Neural cell (in vitro differentiated cells): ENCODE results near the gene NOS1AP. TPM values are rescaled to one million over a fixed set of nuclear protein-coding genes. Genes with fewer than 3 reads are reported as not detected.

Experiments used
- H2AFZ ChIP-seq: fragments of 200-600, 300-800 bp; sonication (generic), shearing (Covaris generic); 2 replicates; pipeline ENCODE4 v1.6.0; 2014; ENCODE audit warnings: low read depth, mild to moderate bottlenecking, antibody characterized with exemption, low read length, moderate library complexity
- H3F3A ChIP-seq: fragments of 200-600 bp; shearing (Covaris generic); 2 replicates; pipeline ENCODE4 v1.6.1; 2016; ENCODE audit warnings: mild to moderate bottlenecking, moderate library complexity, mixed read lengths, antibody characterized with exemption, low read length; ENCODE audit not compliant: insufficient read depth, poor library complexity, severe bottlenecking
- H3K27ac ChIP-seq: fragments of 200-600, 300-800 bp; sonication (generic), shearing (Covaris generic); 2 replicates; pipeline ENCODE4 v1.5.1; 2014; ENCODE audit warnings: mild to moderate bottlenecking, low read length, moderate library complexity
- H3K27me3 ChIP-seq: fragments of 300-800, 200-600 bp; sonication (generic), shearing (Covaris generic); 2 replicates; pipeline ENCODE4 v1.6.0; 2014; ENCODE audit warnings: mild to moderate bottlenecking, low read depth, low read length, moderate library complexity; ENCODE audit not compliant: insufficient read depth
- H3K36me3 ChIP-seq: fragments of 300-800, 200-600 bp; sonication (generic), shearing (Covaris generic); 2 replicates; pipeline ENCODE4 v1.5.1; 2014; ENCODE audit warnings: mild to moderate bottlenecking, antibody characterized with exemption, low read length, moderate library complexity; ENCODE audit not compliant: insufficient read depth
- H3K4me2 ChIP-seq: fragments of 300-800, 200-600 bp; sonication (generic), shearing (Covaris generic); 2 replicates; pipeline ENCODE4 v1.6.0; 2014; ENCODE audit warnings: mild to moderate bottlenecking, low read length
- H3K4me3 ChIP-seq: fragments of 300-800, 200-600 bp; sonication (generic), shearing (Covaris generic); 2 replicates; pipeline ENCODE4 v1.5.1; 2014; ENCODE audit warnings: mild to moderate bottlenecking, low read length, moderate library complexity
- H3K79me2 ChIP-seq: fragments of 200-600 bp; shearing (Covaris generic); replicated peaks from 2 replicates; pipeline ENCODE4 v1.6.0; 2014; ENCODE audit warnings: mild to moderate bottlenecking, low read length, moderate library complexity; ENCODE audit not compliant: insufficient read depth
- H3K9ac ChIP-seq: fragments of 300-800, 200-600 bp; sonication (generic), shearing (Covaris generic); 2 replicates; pipeline ENCODE4 v1.6.1; 2016; ENCODE audit warnings: mild to moderate bottlenecking, low read length, mixed read lengths
- H3K9me2 ChIP-seq: fragments of 200-600 bp; shearing (Covaris generic); 2 replicates; pipeline ENCODE4 v1.6.1; 2016; ENCODE audit warnings: mild to moderate bottlenecking, low read length, mixed read lengths; ENCODE audit not compliant: insufficient read depth
- H3K9me3 ChIP-seq: fragments of 200-600, 300-800 bp; sonication (generic), shearing (Covaris generic); 2 replicates; pipeline ENCODE4 v1.6.1; 2016; ENCODE audit warnings: mild to moderate bottlenecking, mixed run types, low read length, moderate library complexity, mixed read lengths
- H4K20me1 ChIP-seq: fragments of 200-600 bp; shearing (Covaris generic); 2 replicates; pipeline ENCODE4 v1.6.1; 2016; ENCODE audit warnings: mild to moderate bottlenecking, mixed run types; ENCODE audit not compliant: insufficient read depth
- CTCF ChIP-seq: fragments of 450-650 bp; IDR thresholded peaks from 2 replicates; pipeline ENCODE4 v1.5.1; 2014; ENCODE audit warnings: antibody characterized with exemption, mild to moderate bottlenecking, moderate library complexity; ENCODE audit not compliant: poor library complexity, severe bottlenecking
- EZH2 ChIP-seq: fragments of 200-600, 300-800 bp; shearing (Covaris generic), sonication (generic); IDR thresholded peaks from 2 replicates; pipeline ENCODE4 v1.6.1; 2014; ENCODE audit warnings: antibody characterized with exemption, low read length, borderline replicate concordance, mild to moderate bottlenecking; ENCODE audit not compliant: insufficient read depth, poor library complexity, severe bottlenecking
- POLR2AphosphoS5 ChIP-seq: IDR thresholded peaks from 2 replicates; pipeline ENCODE4 v1.6.1; 2012
- RAD21 ChIP-seq: fragments of 450-650 bp; conservative IDR thresholded peaks from 2 replicates; pipeline ENCODE4 v1.6.1; 2014; ENCODE audit warnings: antibody characterized with exemption, mild to moderate bottlenecking, moderate library complexity
- REST ChIP-seq: IDR thresholded peaks from 2 replicates; pipeline ENCODE4 v1.6.1; 2012; ENCODE audit warnings: borderline replicate concordance
- SMC3 ChIP-seq: fragments of 450-650 bp; conservative IDR thresholded peaks from 2 replicates; pipeline ENCODE4 v1.6.1; 2014; ENCODE audit warnings: antibody characterized with exemption, mild to moderate bottlenecking, moderate library complexity; ENCODE audit not compliant: poor library complexity
- TAF1 ChIP-seq: IDR thresholded peaks from 2 replicates; pipeline ENCODE4 v1.6.1; 2012; ENCODE audit warnings: low read depth
- polyA plus RNA-seq: library from polyadenylated mRNA; depleted of rRNA; stranded (reverse); fragments of >200 nt; gene quantifications from 2 replicates; pipeline ENCODE4 v1.2.3, GENCODE V29; 2014

NOS1AP gene
- polyA plus RNA-seq, 1 donor from 2014 or later: 5.3 TPM

DNA sequence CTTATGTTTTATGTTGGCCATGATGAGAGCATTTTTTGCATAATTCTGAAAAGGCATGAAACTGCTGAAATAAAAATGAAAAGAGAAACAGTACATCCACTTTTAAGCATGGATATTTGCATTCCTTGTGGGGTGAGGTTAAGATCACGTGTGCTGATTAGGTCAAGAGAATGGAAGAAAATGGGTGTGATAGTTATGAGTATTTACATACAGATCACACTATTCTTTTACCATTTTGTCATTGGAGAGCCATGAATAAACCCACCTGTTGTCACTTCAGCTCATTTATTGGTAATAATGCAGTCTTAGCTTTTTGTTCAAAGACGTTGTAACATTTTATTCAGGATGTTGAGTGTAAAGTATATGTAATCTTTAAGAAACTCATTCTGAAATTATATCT lies 153.2 kb downstream of the NOS1AP start:
- Histone ChIP-seq H4K20me1 (no peaks in the 10 kb centered on the region), H3K36me3 (no peaks in the 10 kb centered on the region), H3K9me2 (no peaks in the 10 kb centered on the region), H3K27ac (no peak overlapping the region), H2AFZ (no peak overlapping the region), H3K9ac (no peak overlapping the region), H3K79me2 (peaks cover 6% of the 10 kb centered on the region), H3K4me2 (no peak overlapping the region), H3F3A (no peaks in the 10 kb centered on the region), H3K27me3 (no peaks in the 10 kb centered on the region), H3K4me3 (no peak overlapping the region), H3K9me3 (no peaks in the 10 kb centered on the region)
- TF ChIP-seq RAD21 (no peak), TAF1 (no peak), EZH2 (no peak), SMC3 (no peak)

- no peak for TF ChIP-seq REST
- no peak overlapping the region for H3K4me2 ChIP-seq
Measured at GRCh38 chr1:162223488-162223887, 154.0 kb downstream of the NOS1AP start.

DNA sequence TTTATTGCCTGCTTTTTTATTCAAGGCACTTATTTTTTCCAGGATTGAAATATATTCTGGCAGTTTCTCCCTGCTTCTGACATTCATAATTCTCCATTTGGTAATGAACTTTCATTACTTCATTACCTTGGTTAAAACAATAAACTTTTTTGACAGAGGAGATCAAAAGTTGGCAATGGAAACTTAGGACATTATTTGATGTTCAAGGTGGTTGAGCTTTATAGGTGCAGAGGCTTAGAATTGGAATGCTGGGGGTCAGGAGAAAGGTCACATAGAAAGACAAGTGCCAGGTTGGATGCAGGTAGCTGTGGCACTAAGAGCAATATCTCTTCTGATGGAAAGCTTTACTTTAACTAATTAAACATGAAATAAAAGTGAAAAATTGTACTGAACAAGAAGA lies 154.8 kb downstream of the NOS1AP start:
- Histone ChIP-seq H3F3A (no peaks in the 10 kb centered on the region), H4K20me1 (no peaks in the 10 kb centered on the region), H3K27ac (no peak overlapping the region), H2AFZ (no peak overlapping the region), H3K9ac (no peak overlapping the region), H3K27me3 (no peaks in the 10 kb centered on the region), H3K4me3 (no peak overlapping the region), H3K9me3 (no peaks in the 10 kb centered on the region), H3K36me3 (no peaks in the 10 kb centered on the region), H3K79me2 (peaks cover 6% of the 10 kb centered on the region), H3K4me2 (no peak overlapping the region), H3K9me2 (no peaks in the 10 kb centered on the region)
- TF ChIP-seq CTCF: no peak
- TF ChIP-seq POLR2AphosphoS5: no peak
- TF ChIP-seq TAF1: no peak

More at GRCh38 chr1:162223488-162223887, 154.0 kb downstream of the NOS1AP start:
- Histone ChIP-seq H3K27ac (no peak overlapping the region), H3K79me2 (peaks cover 6% of the 10 kb centered on the region), H3K9ac (no peak overlapping the region), H3K36me3 (no peaks in the 10 kb centered on the region), H3K4me3 (no peak overlapping the region), H3K27me3 (no peaks in the 10 kb centered on the region), H3K9me3 (no peaks in the 10 kb centered on the region), H3F3A (no peaks in the 10 kb centered on the region), H4K20me1 (no peaks in the 10 kb centered on the region), H3K9me2 (no peaks in the 10 kb centered on the region), H2AFZ (no peak overlapping the region)
